Central memory CD8-positive, alpha-beta T cell (primary cell): ENCODE measurements around the gene KCND2.
"Not testable (repeated sequence)": the region's sequence is repeated elsewhere in the genome, so short reads cannot be mapped to it uniquely, and the experiment has no call there.

Experiments used
- ATAC-seq: fragments of 150-1000 bp; cut with Tn5 transposase; replicated peaks from 2 replicates; pipeline ENCODE4 v1.10.0; 2022; ENCODE audit warnings: mild to moderate bottlenecking, moderate FRiP score, moderate number of reproducible peaks; ENCODE audit not compliant: poor library complexity, severe bottlenecking; ENCODE audit errors: extremely low read depth
- DNase-seq, 2 donors: peaks; one replicate each; pipeline ENCODE4 v3.0.0; 2021; ENCODE audit warnings: low spot score in 2 of 2
- H3K27ac Mint-ChIP-seq: one replicate; pipeline ENCODE4 v1.8.0; 2022; ENCODE audit warnings: low read depth, mild to moderate bottlenecking, moderate library complexity, mixed read lengths
- H3K27me3 Mint-ChIP-seq: one replicate; pipeline ENCODE4 v1.8.0; 2022; ENCODE audit warnings: mixed read lengths
- H3K36me3 Mint-ChIP-seq: one replicate; pipeline ENCODE4 v1.8.0; 2022; ENCODE audit warnings: mild to moderate bottlenecking, moderate library complexity, mixed read lengths; ENCODE audit not compliant: insufficient read depth
- H3K4me1 Mint-ChIP-seq: one replicate; pipeline ENCODE4 v1.8.0; 2022; ENCODE audit warnings: mixed read lengths
- H3K4me3 Mint-ChIP-seq: one replicate; pipeline ENCODE4 v1.8.0; 2022; ENCODE audit warnings: mild to moderate bottlenecking, moderate library complexity, mixed read lengths
- H3K9me3 Mint-ChIP-seq: one replicate; pipeline ENCODE4 v1.8.0; 2022; ENCODE audit warnings: mixed read lengths

KCND2 gene

GRCh38 chr7:120539321-120539720, 266.3 kb downstream of the KCND2 start:
- Mint-ChIP-seq H3K9me3 (peaks cover 6% of the 10 kb centered on the region), H3K36me3 (no peaks in the 10 kb centered on the region), H3K27ac (no peak overlapping the region), H3K4me1 (no peaks in the 10 kb centered on the region), H3K27me3 (no peaks in the 10 kb centered on the region), H3K4me3 (no peak overlapping the region)
- ATAC-seq (no peak), DNase-seq (no peak)

GRCh38 chr7:120547605-120548004, 274.6 kb downstream of the KCND2 start:
- DNase-seq (no peak), ATAC-seq (no peak)
- H3K4me3 Mint-ChIP-seq: no peak overlapping the region
- no peaks in the 10 kb centered on the region for H3K36me3 Mint-ChIP-seq
- H3K27me3 Mint-ChIP-seq: no peaks in the 10 kb centered on the region
- H3K4me1 Mint-ChIP-seq: no peaks in the 10 kb centered on the region
- peaks cover 6% of the 10 kb centered on the region for H3K9me3 Mint-ChIP-seq
- no peak overlapping the region for H3K27ac Mint-ChIP-seq

- no peaks in the 10 kb centered on the region for H3K27me3 Mint-ChIP-seq
- no peak overlapping the region for H3K4me3 Mint-ChIP-seq
- H3K27ac Mint-ChIP-seq: no peak overlapping the region
- DNase-seq (no peak), ATAC-seq (no peak)
- H3K36me3 Mint-ChIP-seq: no peaks in the 10 kb centered on the region
- H3K4me1 Mint-ChIP-seq: no peaks in the 10 kb centered on the region
- peaks cover 11% of the 10 kb centered on the region for H3K9me3 Mint-ChIP-seq
These were observed 277.6 kb downstream of the KCND2 start for GRCh38 chr7:120550494-120551048.

- no peak overlapping the region for H3K4me3 Mint-ChIP-seq
- H3K27ac Mint-ChIP-seq: no peak overlapping the region
- no peaks in the 10 kb centered on the region for H3K27me3 Mint-ChIP-seq
- no peak for ATAC-seq
- peaks cover 8% of the 10 kb centered on the region for H3K9me3 Mint-ChIP-seq
- no peaks in the 10 kb centered on the region for H3K4me1 Mint-ChIP-seq
- no peak for DNase-seq
- H3K36me3 Mint-ChIP-seq: no peaks in the 10 kb centered on the region
These were observed 280.5 kb downstream of the KCND2 start for GRCh38 chr7:120553491-120553890.

GRCh38 chr7:120554960-120555571, 282.1 kb downstream of the KCND2 start:
- Mint-ChIP-seq H3K36me3 (no peaks in the 10 kb centered on the region), H3K4me3 (no peak overlapping the region), H3K27ac (no peak overlapping the region), H3K27me3 (no peaks in the 10 kb centered on the region), H3K9me3 (peaks cover 5% of the 10 kb centered on the region), H3K4me1 (no peaks in the 10 kb centered on the region)
- ATAC-seq (no peak), DNase-seq (no peak)

GRCh38 chr7:120564145-120564544, 291.2 kb downstream of the KCND2 start:
- Mint-ChIP-seq H3K4me3 (no peak overlapping the region), H3K36me3 (no peaks in the 10 kb centered on the region), H3K9me3 (peaks cover 11% of the 10 kb centered on the region), H3K4me1 (no peaks in the 10 kb centered on the region), H3K27ac (no peak overlapping the region), H3K27me3 (no peaks in the 10 kb centered on the region)
- DNase-seq: no peak
- ATAC-seq: no peak

GRCh38 chr7:120567204-120567603, 294.2 kb downstream of the KCND2 start:
- Mint-ChIP-seq H3K9me3 (no peaks in the 10 kb centered on the region), H3K27me3 (no peaks in the 10 kb centered on the region), H3K36me3 (no peaks in the 10 kb centered on the region), H3K4me3 (no peak overlapping the region), H3K4me1 (no peaks in the 10 kb centered on the region), H3K27ac (no peak overlapping the region)
- DNase-seq (no peak), ATAC-seq (no peak)

GRCh38 chr7:120578657-120579056, 305.7 kb downstream of the KCND2 start:
- not testable (repeated sequence) for DNase-seq

GRCh38 chr7:120582916-120583315, 309.9 kb downstream of the KCND2 start:
- no peaks in the 10 kb centered on the region for H3K27me3 Mint-ChIP-seq
- H3K4me3 Mint-ChIP-seq: no peak overlapping the region
- H3K36me3 Mint-ChIP-seq: no peaks in the 10 kb centered on the region
- H3K4me1 Mint-ChIP-seq: no peaks in the 10 kb centered on the region
- no peak overlapping the region for H3K27ac Mint-ChIP-seq
- no peak for DNase-seq
- H3K9me3 Mint-ChIP-seq: peaks cover 18% of the 10 kb centered on the region
- no peak for ATAC-seq

More at GRCh38 chr7:120578657-120579056, 305.7 kb downstream of the KCND2 start:
- ATAC-seq, H3K27ac Mint-ChIP-seq, H3K36me3 Mint-ChIP-seq, H3K4me3 Mint-ChIP-seq, H3K4me1 Mint-ChIP-seq, H3K27me3 Mint-ChIP-seq: not testable (repeated sequence)
- peaks cover 15% of the 10 kb centered on the region for H3K9me3 Mint-ChIP-seq

GRCh38 chr7:120583899-120584586, 311.1 kb downstream of the KCND2 start:
- Mint-ChIP-seq H3K36me3 (no peaks in the 10 kb centered on the region), H3K27ac (no peak overlapping the region), H3K27me3 (no peaks in the 10 kb centered on the region), H3K4me1 (no peaks in the 10 kb centered on the region), H3K4me3 (no peak overlapping the region), H3K9me3 (peaks cover 23% of the 10 kb centered on the region)
- ATAC-seq: no peak
- DNase-seq: no peak

- ATAC-seq: no peak
- Mint-ChIP-seq H3K27me3 (no peaks in the 10 kb centered on the region), H3K36me3 (no peaks in the 10 kb centered on the region), H3K9me3 (peaks cover 23% of the 10 kb centered on the region), H3K4me1 (no peaks in the 10 kb centered on the region), H3K4me3 (no peak overlapping the region), H3K27ac (no peak overlapping the region)
- no peak for DNase-seq
These were observed 313.6 kb downstream of the KCND2 start for GRCh38 chr7:120586571-120586970.

GRCh38 chr7:120587243-120587642, 314.3 kb downstream of the KCND2 start:
- no peaks in the 10 kb centered on the region for H3K36me3 Mint-ChIP-seq
- peaks cover 19% of the 10 kb centered on the region for H3K9me3 Mint-ChIP-seq
- no peak for DNase-seq
- H3K27ac Mint-ChIP-seq: no peak overlapping the region
- ATAC-seq: no peak
- H3K4me1 Mint-ChIP-seq: no peaks in the 10 kb centered on the region
- H3K27me3 Mint-ChIP-seq: no peaks in the 10 kb centered on the region
- no peak overlapping the region for H3K4me3 Mint-ChIP-seq

GRCh38 chr7:120588416-120588815, 315.4 kb downstream of the KCND2 start:
- H3K4me1 Mint-ChIP-seq: no peaks in the 10 kb centered on the region

More at GRCh38 chr7:120588416-120588815, 315.4 kb downstream of the KCND2 start:
- H3K36me3 Mint-ChIP-seq: no peaks in the 10 kb centered on the region
- DNase-seq: no peak
- H3K4me3 Mint-ChIP-seq: no peak overlapping the region
- no peaks in the 10 kb centered on the region for H3K27me3 Mint-ChIP-seq
- no peak overlapping the region for H3K27ac Mint-ChIP-seq
- peaks cover 20% of the 10 kb centered on the region for H3K9me3 Mint-ChIP-seq
- ATAC-seq: no peak
